GM12874 (cell line): ENCODE measurements around the gene KLF1.

Experiments
- TF ChIP-seq, protein P1 (sequence below): IDR thresholded peaks from 2 replicates; pipeline ENCODE4 v1.5.1; 2011; ENCODE audit warnings: low read depth, mild to moderate bottlenecking, control low read depth, low read length, moderate library complexity; ENCODE audit not compliant: insufficient read depth

Gene KLF1

GRCh38 chr19:12880551-12881171, 6.3 kb downstream of the KLF1 start:
- TF ChIP-seq, protein P1, sequence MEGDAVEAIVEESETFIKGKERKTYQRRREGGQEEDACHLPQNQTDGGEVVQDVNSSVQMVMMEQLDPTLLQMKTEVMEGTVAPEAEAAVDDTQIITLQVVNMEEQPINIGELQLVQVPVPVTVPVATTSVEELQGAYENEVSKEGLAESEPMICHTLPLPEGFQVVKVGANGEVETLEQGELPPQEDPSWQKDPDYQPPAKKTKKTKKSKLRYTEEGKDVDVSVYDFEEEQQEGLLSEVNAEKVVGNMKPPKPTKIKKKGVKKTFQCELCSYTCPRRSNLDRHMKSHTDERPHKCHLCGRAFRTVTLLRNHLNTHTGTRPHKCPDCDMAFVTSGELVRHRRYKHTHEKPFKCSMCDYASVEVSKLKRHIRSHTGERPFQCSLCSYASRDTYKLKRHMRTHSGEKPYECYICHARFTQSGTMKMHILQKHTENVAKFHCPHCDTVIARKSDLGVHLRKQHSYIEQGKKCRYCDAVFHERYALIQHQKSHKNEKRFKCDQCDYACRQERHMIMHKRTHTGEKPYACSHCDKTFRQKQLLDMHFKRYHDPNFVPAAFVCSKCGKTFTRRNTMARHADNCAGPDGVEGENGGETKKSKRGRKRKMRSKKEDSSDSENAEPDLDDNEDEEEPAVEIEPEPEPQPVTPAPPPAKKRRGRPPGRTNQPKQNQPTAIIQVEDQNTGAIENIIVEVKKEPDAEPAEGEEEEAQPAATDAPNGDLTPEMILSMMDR = no peak

- TF ChIP-seq, protein P1 = no peak
These were observed 11.9 kb downstream of the KLF1 start for GRCh38 chr19:12875086-12875485.

DNA sequence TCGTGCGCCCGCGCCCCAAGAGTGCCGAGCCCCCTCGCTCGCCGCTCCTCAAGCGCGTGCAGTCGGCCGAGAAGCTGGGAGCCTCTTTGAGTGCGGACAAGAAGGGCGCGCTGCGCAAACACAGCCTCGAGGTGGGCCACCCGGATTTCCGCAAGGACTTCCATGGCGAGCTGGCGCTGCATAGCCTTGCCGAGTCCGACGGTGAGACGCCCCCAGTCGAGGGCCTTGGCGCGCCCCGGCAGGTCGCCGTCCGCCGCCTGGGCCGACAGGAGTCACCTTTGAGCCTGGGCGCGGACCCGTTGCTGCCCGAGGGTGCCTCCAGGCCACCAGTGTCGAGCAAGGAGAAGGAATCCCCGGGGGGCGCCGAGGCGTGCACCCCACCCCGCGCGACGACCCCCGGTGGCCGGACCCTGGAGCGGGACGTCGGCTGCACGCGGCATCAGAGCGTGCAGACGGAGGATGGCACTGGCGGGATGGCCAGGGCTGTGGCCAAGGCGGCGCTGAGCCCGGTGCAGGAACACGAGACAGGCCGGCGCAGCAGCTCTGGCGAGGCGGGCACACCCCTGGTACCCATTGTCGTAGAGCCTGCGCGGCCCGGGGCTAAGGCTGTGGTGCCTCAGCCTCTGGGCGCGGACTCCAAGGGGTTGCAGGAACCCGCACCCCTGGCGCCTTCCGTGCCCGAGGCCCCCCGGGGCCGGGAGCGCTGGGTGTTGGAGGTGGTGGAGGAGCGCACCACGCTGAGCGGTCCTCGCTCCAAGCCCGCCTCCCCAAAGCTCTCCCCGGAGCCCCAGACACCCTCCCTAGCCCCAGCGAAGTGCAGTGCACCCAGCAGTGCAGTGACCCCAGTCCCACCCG, 12.9 kb downstream of the KLF1 start:
- TF ChIP-seq, protein P1 = no peak

GRCh38 chr19:12872941-12873890, 13.8 kb downstream of the KLF1 start:
- TF ChIP-seq, protein P1 = no peak

GRCh38 chr19:12872255-12872654, 14.7 kb downstream of the KLF1 start:
- TF ChIP-seq, protein P1 = no peak

DNA sequence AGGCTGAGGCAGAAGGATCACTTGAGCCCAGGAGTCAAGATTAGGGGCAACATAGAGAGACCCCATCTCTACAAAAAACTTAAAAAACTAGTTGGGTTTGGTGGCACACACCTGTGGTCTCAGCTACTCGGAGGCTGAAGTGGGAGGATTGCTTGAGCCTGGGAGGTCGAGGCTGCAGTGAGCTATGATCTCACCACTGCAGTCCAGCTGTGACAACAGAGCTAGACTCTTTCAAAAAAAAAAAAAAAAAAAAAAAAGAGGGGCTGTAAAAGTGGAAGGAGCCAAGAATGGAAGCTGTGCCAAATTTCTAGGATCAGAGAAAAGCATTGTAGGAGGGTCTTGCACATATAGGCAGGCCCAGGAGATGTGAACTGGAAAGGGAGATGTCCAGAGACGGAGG, 15.3 kb downstream of the KLF1 start:
- TF ChIP-seq, protein P1 = no peak
